ENCODE results near the gene EFEMP1. TPM values are rescaled to one million over a fixed set of nuclear protein-coding genes. Genes with fewer than 3 reads are reported as not detected.
A peak's percentile ranks its signal among the peaks of the same experiment; 100 is the strongest.

EFEMP1 gene
- polyA plus RNA-seq, 1 of the 3 experiments (the other 2 are of a cell fraction) = 1,015 TPM

DNA sequence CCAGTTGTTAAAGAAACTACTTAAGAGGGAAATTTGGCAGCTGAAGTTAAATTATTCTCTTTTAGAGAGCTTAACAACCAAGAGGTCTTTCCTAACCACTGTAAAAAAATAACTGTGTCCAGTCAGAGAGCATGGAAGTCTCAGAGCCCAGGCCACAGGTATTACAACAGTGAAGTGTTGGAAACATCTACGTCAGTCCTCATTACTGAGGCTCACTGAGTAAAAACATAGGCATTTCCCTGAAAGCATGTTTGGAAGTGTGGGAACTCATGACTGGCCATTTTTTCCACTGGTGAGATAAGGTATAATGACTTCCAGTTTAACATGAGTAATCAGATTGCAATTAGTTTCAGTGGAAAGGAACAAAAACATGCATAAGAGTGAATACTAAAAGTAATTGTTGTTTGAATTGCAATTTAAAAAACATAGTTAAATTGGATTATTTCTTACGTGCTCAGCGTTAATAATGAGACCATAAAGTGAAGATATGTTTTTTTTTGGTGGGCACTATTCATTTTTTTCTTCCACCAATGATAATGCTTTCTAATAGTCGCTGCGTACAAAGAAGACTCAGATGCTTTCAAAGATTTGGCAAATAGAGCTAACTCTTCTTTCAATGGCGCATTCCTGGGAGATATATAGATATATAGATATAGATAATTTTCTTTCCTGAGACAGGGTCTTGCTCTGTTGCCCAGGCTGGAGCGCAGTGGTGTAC lies 60.8 kb downstream of the EFEMP1 start:
- 43% methylated on average over 7 of the region's 7 CpGs for WGBS (ENCODE audit: low lambda C conversion rate)
- ChIA-PET POLR2A (no interaction called here), CTCF (no interaction called here)
- TF ChIP-seq JUND (IDR thresholded peaks at IDR 0.05) (peak; percentile 95), RXRA (IDR thresholded peaks at IDR 0.05; ENCODE audit: borderline replicate concordance, low read depth) (peak; percentile 72; the same call in 1 of the 2 replicates), ELF1 (IDR thresholded peaks at IDR 0.05) (peak; percentile 55; the same call in 1 of the 2 replicates), TEAD4 (IDR thresholded peaks at IDR 0.05; ENCODE audit: borderline replicate concordance, insufficient read depth) (peak; percentile 90), MEF2A (IDR thresholded peaks at IDR 0.05; ENCODE audit: borderline replicate concordance, low read depth) (0 out of 2 replicates have a peak, but pooled peaks have one; percentile 42), RFX5 (IDR thresholded peaks at IDR 0.05; ENCODE audit: low read length) (no peak), SMC3 (IDR thresholded peaks at IDR 0.05; ENCODE audit: low read depth, low read length) (no peak), GATA2 (CRISPR knock-in tag; IDR thresholded peaks at IDR 0.05) (no peak), GABPA (IDR thresholded peaks at IDR 0.05; ENCODE audit: low read depth) (no peak; the same call in 1 of the 2 replicates), EP300 (IDR thresholded peaks at IDR 0.05; ENCODE audit: borderline replicate concordance in 1 of 2, low read depth in 1 of 2, low read length in 1 of 2) (peak; percentile 59 to 95), FOXM1 (IDR thresholded peaks at IDR 0.05; ENCODE audit: low read depth) (peak; percentile 79), TCF12 (IDR thresholded peaks at IDR 0.05) (peak; percentile 94), RCOR1 (IDR thresholded peaks at IDR 0.05; ENCODE audit: low read length) (no peak), CHD2 (IDR thresholded peaks at IDR 0.05; ENCODE audit: low read length, partially characterized antibody) (no peak), EZH2phosphoT487 (IDR thresholded peaks at IDR 0.05; ENCODE audit: borderline replicate concordance, low read depth) (no peak)
- TF ChIP-seq, protein P1, sequence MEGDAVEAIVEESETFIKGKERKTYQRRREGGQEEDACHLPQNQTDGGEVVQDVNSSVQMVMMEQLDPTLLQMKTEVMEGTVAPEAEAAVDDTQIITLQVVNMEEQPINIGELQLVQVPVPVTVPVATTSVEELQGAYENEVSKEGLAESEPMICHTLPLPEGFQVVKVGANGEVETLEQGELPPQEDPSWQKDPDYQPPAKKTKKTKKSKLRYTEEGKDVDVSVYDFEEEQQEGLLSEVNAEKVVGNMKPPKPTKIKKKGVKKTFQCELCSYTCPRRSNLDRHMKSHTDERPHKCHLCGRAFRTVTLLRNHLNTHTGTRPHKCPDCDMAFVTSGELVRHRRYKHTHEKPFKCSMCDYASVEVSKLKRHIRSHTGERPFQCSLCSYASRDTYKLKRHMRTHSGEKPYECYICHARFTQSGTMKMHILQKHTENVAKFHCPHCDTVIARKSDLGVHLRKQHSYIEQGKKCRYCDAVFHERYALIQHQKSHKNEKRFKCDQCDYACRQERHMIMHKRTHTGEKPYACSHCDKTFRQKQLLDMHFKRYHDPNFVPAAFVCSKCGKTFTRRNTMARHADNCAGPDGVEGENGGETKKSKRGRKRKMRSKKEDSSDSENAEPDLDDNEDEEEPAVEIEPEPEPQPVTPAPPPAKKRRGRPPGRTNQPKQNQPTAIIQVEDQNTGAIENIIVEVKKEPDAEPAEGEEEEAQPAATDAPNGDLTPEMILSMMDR (IDR thresholded peaks at IDR 0.05) = no peak
- TF ChIP-seq, protein P2, sequence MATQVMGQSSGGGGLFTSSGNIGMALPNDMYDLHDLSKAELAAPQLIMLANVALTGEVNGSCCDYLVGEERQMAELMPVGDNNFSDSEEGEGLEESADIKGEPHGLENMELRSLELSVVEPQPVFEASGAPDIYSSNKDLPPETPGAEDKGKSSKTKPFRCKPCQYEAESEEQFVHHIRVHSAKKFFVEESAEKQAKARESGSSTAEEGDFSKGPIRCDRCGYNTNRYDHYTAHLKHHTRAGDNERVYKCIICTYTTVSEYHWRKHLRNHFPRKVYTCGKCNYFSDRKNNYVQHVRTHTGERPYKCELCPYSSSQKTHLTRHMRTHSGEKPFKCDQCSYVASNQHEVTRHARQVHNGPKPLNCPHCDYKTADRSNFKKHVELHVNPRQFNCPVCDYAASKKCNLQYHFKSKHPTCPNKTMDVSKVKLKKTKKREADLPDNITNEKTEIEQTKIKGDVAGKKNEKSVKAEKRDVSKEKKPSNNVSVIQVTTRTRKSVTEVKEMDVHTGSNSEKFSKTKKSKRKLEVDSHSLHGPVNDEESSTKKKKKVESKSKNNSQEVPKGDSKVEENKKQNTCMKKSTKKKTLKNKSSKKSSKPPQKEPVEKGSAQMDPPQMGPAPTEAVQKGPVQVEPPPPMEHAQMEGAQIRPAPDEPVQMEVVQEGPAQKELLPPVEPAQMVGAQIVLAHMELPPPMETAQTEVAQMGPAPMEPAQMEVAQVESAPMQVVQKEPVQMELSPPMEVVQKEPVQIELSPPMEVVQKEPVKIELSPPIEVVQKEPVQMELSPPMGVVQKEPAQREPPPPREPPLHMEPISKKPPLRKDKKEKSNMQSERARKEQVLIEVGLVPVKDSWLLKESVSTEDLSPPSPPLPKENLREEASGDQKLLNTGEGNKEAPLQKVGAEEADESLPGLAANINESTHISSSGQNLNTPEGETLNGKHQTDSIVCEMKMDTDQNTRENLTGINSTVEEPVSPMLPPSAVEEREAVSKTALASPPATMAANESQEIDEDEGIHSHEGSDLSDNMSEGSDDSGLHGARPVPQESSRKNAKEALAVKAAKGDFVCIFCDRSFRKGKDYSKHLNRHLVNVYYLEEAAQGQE (IDR thresholded peaks at IDR 0.05; ENCODE audit: low read depth, low read length) = no peak
- TF ChIP-seq, protein P3, sequence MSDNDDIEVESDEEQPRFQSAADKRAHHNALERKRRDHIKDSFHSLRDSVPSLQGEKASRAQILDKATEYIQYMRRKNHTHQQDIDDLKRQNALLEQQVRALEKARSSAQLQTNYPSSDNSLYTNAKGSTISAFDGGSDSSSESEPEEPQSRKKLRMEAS (IDR thresholded peaks at IDR 0.05; ENCODE audit: low read depth) = peak; percentile 77
- TF ChIP-seq, protein P4, sequence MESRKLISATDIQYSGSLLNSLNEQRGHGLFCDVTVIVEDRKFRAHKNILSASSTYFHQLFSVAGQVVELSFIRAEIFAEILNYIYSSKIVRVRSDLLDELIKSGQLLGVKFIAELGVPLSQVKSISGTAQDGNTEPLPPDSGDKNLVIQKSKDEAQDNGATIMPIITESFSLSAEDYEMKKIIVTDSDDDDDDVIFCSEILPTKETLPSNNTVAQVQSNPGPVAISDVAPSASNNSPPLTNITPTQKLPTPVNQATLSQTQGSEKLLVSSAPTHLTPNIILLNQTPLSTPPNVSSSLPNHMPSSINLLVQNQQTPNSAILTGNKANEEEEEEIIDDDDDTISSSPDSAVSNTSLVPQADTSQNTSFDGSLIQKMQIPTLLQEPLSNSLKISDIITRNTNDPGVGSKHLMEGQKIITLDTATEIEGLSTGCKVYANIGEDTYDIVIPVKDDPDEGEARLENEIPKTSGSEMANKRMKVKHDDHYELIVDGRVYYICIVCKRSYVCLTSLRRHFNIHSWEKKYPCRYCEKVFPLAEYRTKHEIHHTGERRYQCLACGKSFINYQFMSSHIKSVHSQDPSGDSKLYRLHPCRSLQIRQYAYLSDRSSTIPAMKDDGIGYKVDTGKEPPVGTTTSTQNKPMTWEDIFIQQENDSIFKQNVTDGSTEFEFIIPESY (IDR thresholded peaks at IDR 0.05; ENCODE audit: borderline replicate concordance, low read depth) = peak; percentile 79
- TF ChIP-seq, protein P5, sequence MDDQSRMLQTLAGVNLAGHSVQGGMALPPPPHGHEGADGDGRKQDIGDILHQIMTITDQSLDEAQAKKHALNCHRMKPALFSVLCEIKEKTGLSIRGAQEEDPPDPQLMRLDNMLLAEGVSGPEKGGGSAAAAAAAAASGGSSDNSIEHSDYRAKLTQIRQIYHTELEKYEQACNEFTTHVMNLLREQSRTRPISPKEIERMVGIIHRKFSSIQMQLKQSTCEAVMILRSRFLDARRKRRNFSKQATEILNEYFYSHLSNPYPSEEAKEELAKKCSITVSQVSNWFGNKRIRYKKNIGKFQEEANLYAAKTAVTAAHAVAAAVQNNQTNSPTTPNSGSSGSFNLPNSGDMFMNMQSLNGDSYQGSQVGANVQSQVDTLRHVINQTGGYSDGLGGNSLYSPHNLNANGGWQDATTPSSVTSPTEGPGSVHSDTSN (IDR thresholded peaks at IDR 0.05) = peak; percentile 88
- TF ChIP-seq, protein P6, sequence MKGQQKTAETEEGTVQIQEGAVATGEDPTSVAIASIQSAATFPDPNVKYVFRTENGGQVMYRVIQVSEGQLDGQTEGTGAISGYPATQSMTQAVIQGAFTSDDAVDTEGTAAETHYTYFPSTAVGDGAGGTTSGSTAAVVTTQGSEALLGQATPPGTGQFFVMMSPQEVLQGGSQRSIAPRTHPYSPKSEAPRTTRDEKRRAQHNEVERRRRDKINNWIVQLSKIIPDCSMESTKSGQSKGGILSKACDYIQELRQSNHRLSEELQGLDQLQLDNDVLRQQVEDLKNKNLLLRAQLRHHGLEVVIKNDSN (IDR thresholded peaks at IDR 0.05; ENCODE audit: borderline replicate concordance, low read depth) = no peak
- TF ChIP-seq, protein P7, sequence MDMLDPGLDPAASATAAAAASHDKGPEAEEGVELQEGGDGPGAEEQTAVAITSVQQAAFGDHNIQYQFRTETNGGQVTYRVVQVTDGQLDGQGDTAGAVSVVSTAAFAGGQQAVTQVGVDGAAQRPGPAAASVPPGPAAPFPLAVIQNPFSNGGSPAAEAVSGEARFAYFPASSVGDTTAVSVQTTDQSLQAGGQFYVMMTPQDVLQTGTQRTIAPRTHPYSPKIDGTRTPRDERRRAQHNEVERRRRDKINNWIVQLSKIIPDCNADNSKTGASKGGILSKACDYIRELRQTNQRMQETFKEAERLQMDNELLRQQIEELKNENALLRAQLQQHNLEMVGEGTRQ (IDR thresholded peaks at IDR 0.05; ENCODE audit: borderline replicate concordance, low read depth, low read length) = no peak

More for the DNA sequence above, 60.8 kb downstream of the EFEMP1 start:
- H3K4me2 ChIP-seq = no peak overlapping the region; the same call in 1 of the 2 replicates
- H3K9me2 ChIP-seq = no peaks in the 10 kb centered on the region
- H3K4me1 ChIP-seq (ENCODE audit: control insufficient read depth in 1 of 2, insufficient read depth in 2 of 2, low read depth in 1 of 2, low read length in 1 of 2) = peaks cover 0 to 15% of the 10 kb centered on the region in 2 experiments; a peak in 1 of 4 replicates
- no peak overlapping the region for H3K4me3 ChIP-seq (ENCODE audit: low read depth in 2 of 2, low read length in 1 of 2)
- peak overlapping the region; percentile 62 for H3K9ac ChIP-seq
- H3K79me2 ChIP-seq (ENCODE audit: insufficient read depth) = no peaks in the 10 kb centered on the region
- H3K27me3 ChIP-seq (ENCODE audit: insufficient read depth) = no peaks in the 10 kb centered on the region
- no peaks in the 10 kb centered on the region for H3K9me3 ChIP-seq
- H3K36me3 ChIP-seq (replicated peaks in 1 of 2; ENCODE audit: control insufficient read depth in 1 of 2, insufficient read depth in 2 of 2, low read length in 1 of 2) = peaks cover 5 to 23% of the 10 kb centered on the region in 2 experiments
- DNase-seq = no peak
- no peaks in the 10 kb centered on the region for H4K20me1 ChIP-seq (ENCODE audit: insufficient read depth)
- no peak overlapping the region for H2AFZ ChIP-seq (ENCODE audit: low read depth)
- H3K27ac ChIP-seq (ENCODE audit: low read depth in 2 of 2, low read length in 1 of 2) = peak overlapping the region; percentile 67 to 96; a peak in 3 of 4 replicates
- H3F3A ChIP-seq (replicated peaks; ENCODE audit: insufficient read depth) = peaks cover 43% of the 10 kb centered on the region

All from SK-N-SH (cell line).